Urothelium cell line (cell line): ENCODE results near the gene CD164.

Experiments
- DNase-seq: peaks from one replicate; pipeline ENCODE4 v3.0.0; 2011; ENCODE audit warnings: low spot score, mixed read lengths
- FAIRE-seq: peaks from 2 replicates; lab custom pipeline; 2011; peaks lifted over from hg19 to GRCh38; lab: Jason Lieb, UNC

Gene CD164

DNA sequence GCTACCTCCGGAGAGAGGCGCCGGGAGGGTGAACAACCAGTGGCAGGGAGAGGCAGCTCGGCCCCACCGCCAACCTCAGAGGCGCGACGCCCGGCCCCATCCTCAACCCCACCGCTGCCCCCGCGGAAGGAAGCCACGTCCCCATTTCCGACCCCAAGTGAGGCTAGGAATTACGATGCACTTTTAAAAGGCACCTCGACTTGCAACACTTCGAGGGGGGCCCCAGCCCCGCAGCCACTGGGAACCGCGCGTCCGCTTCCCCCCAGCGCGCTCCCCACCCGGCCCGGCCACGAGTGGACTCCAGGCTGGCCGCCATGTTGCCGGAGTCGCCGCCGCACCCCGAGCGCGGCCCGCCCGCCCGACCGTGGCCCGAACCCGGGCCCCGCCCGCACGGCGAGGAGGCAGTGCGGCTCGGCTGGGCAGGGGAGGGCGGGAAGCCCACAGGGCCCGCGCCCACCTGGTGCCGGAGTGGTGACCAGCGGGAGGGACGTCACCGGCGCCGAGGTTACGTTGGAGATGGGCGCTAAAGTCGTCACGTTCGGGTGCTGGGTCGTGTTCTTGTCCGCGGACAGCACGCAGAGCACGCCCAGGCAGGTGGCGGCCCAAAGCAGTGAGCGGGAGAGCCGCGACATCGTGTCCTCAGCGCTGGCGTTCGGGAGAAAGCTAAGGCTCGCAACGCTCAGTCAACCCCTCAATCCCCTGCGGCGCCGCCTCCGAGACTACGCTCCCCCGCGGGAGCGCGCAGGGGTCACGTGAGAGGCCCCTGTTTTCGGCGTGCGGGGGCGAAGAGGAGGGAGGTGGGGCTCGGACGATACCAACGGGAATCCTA, at the start of gene CD164:
TSS of gene CD164 (minus strand) at position 721 of the 829 bp plus-strand sequence. CDS start at position 632, 89 bp downstream.
- FAIRE-seq (no peak), DNase-seq (peak; percentile 88)

DNA sequence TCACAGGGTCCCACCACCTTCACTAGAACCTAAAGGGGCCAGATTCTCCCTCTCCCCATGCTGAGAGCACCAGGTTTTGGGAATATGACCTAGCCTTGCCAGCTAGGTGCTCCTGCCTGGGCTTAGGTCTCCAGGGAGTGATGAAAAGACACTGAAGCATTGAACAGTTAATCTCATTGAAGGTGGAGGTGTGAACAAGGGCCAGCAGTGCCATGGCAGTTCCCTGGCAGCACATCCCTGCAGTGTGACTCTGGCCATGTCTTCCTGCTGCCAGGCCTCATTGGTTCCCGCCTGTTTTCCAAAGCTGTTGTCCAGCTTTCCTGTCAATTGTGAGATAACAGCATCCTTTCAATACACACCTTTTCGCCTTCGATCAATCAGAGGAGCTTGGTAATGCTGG, 47.2 kb upstream of the CD164 start:
- DNase-seq (no peak), FAIRE-seq (no peak)

DNA sequence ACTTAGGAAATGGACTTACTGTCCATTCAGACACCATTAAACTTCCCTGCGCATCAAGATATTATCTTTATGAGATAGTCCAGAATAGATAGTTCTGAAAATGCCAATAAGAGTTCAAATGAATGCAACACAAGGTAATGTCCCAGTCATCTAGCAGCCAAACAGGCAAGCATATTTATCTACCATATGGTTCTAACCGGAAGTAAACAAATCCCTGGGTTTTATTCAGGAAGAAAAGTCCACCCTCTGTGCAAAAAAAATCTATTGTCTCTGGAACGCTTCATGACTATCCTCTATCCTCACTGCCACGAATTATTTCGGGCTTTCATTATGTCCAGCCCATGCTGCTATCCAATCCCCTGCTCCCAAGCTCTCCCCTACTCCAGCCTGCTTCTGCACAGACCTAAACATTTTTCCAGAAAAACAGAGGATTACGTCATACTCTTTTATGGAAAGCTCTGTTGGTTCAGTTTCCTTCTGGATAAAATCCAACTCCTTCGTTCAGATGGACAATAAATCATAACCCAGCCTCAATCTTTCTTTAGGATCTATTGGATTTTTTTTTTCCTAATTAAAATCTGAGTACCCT, 46.7 kb upstream of the CD164 start:
- no peak for FAIRE-seq
- no peak for DNase-seq

DNA sequence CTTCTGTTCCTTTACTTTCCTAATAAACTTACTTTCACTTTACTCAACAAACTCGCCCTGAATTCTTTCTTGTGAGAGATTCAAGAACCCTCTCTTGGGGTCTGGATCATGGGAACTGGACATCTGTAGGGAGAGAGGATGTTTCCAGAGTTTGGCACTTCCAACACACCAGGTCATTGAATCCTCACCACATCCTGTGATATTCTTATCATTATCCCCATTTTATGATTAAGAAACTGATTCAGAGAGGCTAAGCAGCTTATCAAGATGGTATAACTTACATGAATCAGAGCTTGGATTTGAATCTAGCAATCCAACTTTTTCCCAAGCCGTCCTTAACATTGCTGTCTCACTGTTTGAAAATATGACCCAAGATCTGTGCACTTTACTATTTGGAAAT, 42.7 kb upstream of the CD164 start:
- DNase-seq, result no peak
- no peak for FAIRE-seq

DNA sequence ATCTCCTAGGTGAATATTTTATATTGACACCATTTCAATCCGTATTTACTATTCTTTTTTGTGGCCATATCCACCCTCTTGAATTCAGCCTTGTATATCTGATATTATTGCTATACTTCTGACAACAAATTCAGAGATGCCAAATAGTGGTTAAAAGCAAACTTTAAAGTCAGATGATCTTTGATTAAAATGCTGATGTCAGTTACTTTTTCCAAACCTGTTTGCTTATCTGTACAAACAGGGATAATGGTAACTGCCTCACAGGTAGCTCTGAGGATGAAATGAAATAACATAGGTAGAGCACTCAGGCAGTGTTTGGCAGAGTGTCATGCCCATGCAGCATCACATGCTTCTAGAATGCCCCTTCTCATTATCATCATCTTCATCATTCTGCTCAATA, 38.9 kb upstream of the CD164 start:
- FAIRE-seq (no peak), DNase-seq (no peak)

DNA sequence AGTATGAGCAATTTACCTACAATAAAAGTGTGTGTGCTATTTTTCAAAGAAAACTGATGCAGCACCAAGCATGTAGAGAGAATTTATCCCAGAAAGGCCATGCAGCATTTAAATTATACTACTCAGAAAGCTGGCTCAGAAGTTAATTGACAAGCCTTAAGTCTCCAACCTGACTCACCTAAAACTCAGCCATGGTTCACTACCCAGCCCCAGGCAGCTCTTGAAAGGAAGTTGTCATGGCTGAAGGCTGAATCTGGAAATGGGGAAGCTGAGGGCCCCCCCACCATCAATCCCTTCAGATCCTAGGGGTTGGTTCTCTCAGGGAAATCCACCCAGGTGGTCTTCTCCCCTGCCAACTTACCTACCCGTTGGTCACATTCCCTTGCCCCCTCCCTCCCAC, 38.5 kb upstream of the CD164 start:
- DNase-seq (no peak), FAIRE-seq (no peak)

DNA sequence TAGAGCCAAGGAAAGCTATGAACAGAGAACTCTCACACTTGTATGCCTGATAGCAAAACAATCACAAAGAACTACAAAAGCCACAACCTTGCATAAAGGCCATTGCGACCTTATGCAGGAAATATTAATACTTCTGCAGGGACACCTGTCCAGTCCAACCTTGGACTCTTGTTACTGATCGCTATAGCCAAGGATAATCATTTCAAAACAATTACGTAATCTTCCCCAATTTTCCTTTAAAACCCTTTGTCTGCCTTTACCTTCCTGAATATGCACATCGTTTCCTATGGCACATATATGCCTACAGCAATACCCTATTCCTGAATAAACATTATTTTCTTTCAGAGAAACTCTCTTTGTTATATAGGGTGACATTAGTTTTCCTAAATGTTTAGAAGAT, 35.4 kb upstream of the CD164 start:
- FAIRE-seq, result no peak
- DNase-seq, result no peak

DNA sequence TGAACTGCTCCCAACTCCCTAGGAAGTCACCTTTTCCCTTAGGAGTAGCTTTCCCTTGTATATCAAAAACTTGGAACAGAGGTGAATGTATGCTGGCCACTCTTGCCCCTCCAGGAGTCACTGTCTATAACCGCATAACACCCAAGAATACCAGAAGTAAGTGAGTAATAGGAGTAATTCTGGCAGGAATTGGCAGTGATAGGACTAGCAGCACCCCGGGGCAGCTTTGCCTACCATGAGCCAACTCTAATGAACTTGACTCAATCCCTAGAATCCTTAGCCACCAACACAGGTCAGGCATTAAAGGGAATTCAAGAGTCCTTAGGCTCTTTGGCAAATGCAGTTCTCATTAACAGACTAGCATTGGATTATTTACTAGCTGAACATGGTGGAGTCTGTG, 28.8 kb upstream of the CD164 start:
- FAIRE-seq, result no peak

DNA sequence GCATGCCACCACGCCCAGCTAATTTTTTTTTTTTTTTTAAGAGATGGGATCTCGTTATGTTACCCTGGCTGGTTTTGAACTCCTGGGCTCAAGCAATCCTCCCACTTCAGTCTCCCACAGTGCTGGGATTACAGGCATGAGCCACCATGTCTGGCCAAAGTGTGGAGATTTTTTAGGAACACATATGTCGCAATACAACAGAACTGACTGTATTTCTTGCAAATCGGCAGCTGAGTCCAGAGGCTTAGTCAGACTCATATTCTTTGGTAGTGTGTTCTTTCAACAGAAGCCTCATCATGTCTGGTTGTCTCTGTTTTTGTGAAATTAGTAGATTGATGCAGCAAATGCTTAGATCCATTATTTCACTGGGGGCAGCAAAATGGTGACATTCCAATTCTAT, 23.9 kb upstream of the CD164 start:
- FAIRE-seq, result no peak
- no peak for DNase-seq

More for the DNA sequence above, 28.8 kb upstream of the CD164 start:
- no peak for DNase-seq

DNA sequence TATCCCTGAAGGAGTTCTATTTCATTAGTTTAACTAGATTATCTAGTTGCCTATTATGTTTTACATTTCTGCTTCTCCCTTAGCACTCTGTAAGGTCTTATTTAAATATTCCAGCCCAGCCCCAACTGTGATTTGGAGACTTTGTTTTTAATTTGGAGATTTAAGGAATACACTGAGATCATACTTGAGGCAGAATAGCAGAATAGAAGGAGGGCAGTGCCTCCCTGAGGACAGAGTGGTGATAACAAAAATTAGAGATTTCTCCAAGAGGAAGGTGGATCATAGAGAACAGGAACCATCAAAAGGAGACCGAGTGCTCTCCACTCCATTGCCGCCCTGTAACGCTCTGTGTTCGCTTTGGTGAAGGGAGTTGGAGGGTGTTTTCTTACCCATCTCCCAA, 14.8 kb upstream of the CD164 start:
- DNase-seq (no peak), FAIRE-seq (no peak)

DNA sequence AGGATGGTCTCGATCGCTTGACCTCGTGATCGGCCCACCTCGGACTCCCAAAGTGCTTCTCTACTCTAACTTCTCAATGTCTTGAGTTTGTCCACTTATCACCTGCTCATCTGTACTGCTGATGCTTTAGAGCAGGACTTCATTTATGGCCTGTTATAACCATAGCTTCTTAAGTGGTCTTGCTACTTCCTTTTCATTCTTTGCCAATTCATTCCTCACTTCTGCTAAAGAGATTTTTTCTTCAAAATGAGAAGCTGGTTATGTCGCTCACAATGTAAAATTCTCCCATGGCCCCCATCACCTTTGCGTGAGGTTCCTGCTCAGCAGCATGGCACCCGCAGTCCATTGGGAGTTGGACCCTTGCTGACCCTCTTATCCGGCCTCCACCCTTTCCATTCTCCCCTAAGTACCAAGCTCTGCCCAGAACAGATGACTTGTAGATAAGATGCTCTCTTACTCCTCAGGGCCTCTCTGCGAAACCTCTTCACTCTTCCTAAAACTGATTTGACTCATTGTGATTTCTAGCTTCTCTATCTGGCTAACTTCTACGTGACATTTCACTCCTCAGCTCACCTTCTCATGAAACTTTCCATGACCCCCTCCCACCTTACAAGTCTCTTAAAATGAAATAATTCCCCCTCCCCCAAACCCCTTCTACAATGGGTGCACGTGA, 13.9 kb upstream of the CD164 start:
- FAIRE-seq, result no peak
- DNase-seq, result no peak

DNA sequence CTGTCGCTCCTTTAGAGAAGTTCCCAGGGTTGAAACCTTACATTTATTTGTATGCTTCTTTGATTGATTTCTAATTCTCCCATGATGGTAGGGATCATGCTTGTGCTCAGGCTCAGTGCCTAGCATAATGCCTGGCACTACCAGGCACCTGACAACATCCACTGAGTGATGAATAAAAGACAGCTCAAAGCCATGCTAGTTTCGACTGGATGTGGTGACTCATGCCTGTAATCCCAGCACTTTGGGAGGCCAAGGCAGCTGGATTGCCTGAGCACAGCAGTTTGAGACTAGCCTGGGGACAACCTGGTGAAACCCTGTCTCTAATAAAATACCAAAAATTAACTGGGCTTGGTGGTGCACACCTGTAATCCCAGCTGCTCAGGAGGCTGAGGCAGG, 11.6 kb upstream of the CD164 start:
- FAIRE-seq (no peak), DNase-seq (no peak)

DNA sequence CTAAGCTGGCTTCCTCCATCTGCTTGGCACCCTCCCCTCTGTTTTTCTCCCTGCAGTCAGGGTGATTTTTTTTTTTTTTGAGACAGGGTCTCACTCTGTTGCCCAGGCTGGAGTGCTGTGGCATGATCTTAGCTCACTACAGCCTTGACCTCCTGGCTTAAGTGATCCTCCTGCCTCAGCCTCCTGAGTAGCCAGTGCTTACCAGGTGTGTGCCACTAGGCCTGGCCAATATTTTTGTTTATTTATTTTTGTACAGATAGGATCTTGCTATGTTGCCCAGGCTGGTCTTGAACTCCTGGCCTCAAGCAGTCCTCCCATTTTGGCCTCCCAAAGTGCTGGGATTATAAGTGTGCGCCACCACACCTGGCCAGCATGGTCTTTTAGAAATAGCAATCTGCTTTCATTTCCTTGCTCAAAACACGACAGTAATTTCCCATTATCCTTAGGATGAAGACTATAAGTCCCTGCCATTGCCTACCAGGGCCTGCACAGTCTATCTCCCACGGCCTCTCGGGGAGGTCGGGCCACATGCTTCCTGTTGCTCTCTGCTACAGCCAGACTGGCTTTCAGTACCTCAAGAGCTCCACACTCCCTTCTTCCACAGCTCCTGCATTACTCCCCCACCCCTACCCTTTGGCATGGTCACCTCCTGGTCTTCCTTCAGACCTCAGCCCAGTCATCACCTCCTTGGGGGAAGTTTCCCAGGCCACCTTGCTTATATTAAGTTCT, 11.1 kb upstream of the CD164 start:
- FAIRE-seq (no peak), DNase-seq (no peak)

DNA sequence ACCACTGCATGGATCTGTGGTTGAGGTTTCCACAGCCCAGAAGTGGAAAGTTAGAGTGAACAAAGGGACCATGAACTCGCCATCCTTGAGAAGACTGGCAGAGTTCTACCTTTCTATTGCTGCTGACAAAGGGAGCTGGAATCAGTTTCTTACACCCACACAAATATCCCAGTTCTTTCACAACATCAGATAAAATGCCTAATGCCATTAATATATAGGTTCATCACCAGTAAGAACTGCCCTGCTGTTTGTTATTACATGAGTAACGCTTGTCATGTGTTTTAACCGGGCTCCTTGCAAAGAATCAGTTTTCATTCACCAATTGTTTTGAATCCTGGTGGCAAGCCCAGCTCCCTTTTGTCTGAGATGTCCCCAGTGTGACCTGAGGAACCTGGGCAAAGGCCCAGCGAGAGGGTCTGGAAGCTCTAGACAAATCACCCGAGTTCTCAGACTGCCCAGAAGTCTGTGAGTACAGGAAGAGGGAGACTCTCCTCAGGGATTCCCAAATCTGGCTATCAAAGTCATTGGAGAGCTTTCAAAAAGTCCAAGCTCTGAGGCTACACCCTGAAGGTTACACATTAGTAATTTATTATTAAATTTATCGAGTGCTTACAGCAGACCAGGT, 7.5 kb upstream of the CD164 start:
- no peak for DNase-seq

DNA sequence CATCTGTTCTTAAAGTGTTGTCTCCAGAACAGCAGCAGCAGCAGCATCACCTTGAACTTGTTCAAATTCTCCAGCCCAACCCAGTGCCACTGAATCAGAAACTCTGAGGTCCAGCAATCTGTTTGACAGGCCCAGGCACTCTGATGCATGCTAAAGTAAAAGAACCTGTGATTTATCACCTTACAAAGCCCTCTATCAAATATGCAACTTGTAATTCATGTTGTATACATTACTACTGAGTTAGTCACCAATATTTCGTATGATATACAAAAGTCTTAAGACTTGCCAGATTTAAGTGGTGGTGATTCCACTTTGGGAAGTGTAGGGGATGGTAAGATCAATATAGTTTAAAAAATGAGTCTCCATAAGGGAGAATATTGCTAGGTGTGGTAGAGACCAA, 6.0 kb upstream of the CD164 start:
- DNase-seq (no peak), FAIRE-seq (no peak)

More for the DNA sequence above, 7.5 kb upstream of the CD164 start:
- no peak for FAIRE-seq

DNA sequence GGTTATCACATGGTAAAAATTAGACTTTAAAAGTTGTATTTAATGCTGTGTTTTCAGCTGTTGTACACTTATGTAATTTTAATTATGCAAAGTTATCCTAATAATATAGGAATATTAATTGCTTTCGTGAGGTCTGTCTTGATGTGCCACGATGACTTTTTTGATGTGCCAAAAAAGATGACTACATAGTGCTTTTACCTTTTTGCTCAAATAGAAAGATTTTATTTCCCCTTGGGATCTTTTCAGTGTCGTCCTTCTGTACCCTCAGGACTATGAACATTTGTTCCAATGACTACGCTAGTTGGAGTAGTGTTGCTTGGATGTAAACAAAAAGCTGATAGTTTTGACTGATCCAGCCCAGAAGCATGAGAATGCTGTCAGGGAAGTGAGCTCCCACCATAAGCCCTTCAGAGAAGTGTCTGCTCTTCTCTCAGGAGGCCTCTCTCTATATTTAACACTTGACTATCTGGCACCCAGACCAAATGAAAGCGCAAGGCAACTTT, 1.2 kb upstream of the CD164 start:
- no peak for FAIRE-seq
- DNase-seq, result no peak

DNA sequence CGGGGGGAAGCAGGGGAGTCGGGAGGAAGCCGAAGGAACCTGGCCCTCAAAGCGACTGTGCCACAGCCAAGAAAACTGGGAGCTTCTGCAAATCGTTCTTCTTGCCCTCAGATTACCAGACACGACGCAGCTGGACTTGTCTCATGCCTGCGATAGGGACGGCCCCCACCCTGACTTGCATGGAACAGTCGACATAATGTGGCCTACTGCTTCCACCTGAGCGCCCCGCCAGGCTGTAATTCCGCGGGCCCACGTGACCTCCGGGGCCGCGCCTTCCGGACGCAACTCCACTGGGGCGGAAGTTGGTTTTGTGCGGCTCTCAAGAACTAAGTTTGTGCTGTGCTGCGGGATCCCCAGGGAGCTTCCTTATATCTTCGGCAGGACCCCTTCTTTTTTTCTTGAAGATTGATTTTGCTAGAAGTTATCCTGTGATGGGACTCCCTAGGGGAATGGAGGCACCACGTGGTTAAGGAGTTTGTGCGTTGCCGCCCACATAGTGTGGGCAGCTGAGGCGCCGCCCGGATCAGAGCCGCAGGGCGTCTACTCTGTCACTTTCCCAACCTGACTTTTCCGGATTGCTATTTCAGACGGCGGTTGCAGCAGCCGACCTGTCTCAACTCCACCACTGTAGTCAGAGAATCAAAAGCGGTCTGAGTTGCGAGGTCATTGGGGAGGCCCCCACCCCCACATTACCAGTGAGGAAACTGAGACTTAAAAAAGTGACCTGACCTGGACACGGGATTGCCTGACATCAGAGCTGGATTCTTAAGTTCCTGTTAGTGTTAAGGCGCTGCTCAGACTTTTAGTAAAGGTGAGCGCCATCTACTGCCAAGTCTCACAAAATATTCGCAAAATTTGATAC, 540 bp upstream of the CD164 start:
- FAIRE-seq (no peak), DNase-seq (peak; percentile 88)

DNA sequence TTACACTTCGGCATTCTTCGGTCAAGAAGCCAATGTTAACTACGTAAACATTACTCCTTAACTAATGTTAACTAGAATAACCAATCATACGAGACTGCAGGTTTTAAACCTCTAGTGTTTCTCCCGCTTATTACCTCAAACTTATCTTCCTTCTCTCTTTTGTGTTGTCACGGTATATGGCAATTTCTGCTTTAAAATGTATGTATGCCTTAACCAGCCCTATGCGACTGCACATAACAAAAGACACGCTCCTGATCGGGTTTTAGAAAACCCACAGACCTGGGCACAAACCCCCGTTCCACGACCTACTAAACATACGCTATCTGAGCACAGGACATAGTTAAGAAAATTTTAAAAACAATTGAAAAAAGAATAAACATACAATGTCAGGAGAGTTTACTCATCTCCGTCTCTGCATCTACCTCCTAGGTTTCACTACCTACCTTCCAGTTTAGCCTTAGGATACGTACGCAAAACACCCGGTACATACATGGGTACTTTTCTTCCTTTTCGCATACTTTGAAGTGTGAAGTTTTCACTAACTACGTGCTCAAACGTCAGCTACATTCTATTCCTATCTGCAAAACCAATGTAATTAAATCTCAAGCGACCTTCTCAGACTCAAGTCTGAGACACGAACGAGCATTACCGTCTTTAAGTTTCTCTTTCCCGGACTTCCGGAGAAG, 1.1 kb downstream of the CD164 start:
- FAIRE-seq (no peak), DNase-seq (no peak)

DNA sequence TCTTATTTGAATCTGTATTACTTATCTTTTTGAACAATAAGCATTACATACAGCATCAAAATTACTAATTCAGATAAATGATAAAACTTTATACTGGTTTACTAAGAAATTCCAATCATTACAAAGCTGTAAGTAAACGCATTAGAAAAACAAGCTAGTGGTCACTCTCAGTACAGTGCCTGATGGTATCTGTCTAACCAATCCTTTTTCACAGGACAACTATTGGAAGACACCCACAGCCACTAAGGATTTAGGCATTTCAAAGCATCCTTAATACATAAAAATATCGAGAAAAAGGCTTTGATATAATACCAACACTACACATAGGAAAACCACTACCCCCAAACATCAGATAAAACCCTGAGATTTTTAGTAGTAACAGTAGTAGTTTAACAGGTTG, 2.6 kb downstream of the CD164 start:
- DNase-seq (no peak), FAIRE-seq (no peak)
